NCI-H187 treated with DMSO at 0.1 percent for 48 hours (cell line): ENCODE data around the gene GPA33.

Source experiments
- DNase-seq: peaks from one replicate; lab custom pipeline; 2025; lab: John Stamatoyannopoulos, UW

The GPA33 gene

GRCh38 chr1:167086033-167086432, 4.1 kb downstream of the GPA33 start:
- no peak for DNase-seq

- DNase-seq, result no peak
Measured at GRCh38 chr1:167084757-167085156, 5.4 kb downstream of the GPA33 start.

- no peak for DNase-seq
Measured at GRCh38 chr1:167083871-167084270, 6.3 kb downstream of the GPA33 start.

- no peak for DNase-seq
Measured at GRCh38 chr1:167083066-167083665, 7.0 kb downstream of the GPA33 start.

- DNase-seq, result no peak
Measured at GRCh38 chr1:167082511-167083027, 7.6 kb downstream of the GPA33 start.

- no peak for DNase-seq
Measured at GRCh38 chr1:167081594-167082156, 8.5 kb downstream of the GPA33 start.

- no peak for DNase-seq
Measured at GRCh38 chr1:167077868-167078210, 12.3 kb downstream of the GPA33 start.

GRCh38 chr1:167077128-167077867, 12.9 kb downstream of the GPA33 start:
- DNase-seq, result no peak

- no peak for DNase-seq
Measured at GRCh38 chr1:167076136-167076710, 14.0 kb downstream of the GPA33 start.

GRCh38 chr1:167071286-167071685, 18.9 kb downstream of the GPA33 start:
- DNase-seq, result no peak

- DNase-seq, result no peak
Measured at GRCh38 chr1:167068761-167069160, 21.4 kb downstream of the GPA33 start.

GRCh38 chr1:167067904-167068303, 22.3 kb downstream of the GPA33 start:
- DNase-seq, result no peak

- DNase-seq, result peak; percentile 28
Measured at GRCh38 chr1:167066333-167067122, 23.6 kb downstream of the GPA33 start.

GRCh38 chr1:167065471-167065870, 24.7 kb downstream of the GPA33 start:
- peak; percentile 55 for DNase-seq

- no peak for DNase-seq
Measured at GRCh38 chr1:167064621-167065020, 25.6 kb downstream of the GPA33 start.

- no peak for DNase-seq
Measured at GRCh38 chr1:167061073-167061464, 29.1 kb downstream of the GPA33 start.

GRCh38 chr1:167060141-167061072, 29.8 kb downstream of the GPA33 start:
- DNase-seq, result no peak

GRCh38 chr1:167059809-167060107, 30.4 kb downstream of the GPA33 start:
- no peak for DNase-seq

GRCh38 chr1:167059045-167059808, 30.9 kb downstream of the GPA33 start:
- DNase-seq, result peak; percentile 50

GRCh38 chr1:167057241-167057688, 32.9 kb downstream of the GPA33 start:
- peak; percentile 89 for DNase-seq
